ENCODE results near the gene SNCB. TPM values are rescaled to one million over a fixed set of nuclear protein-coding genes. Genes with fewer than 3 reads are reported as not detected.

SNCB gene
- total and polyA plus RNA-seq, 2 experiments from 2014 or later = 2.4 to 3.0 TPM

DNA sequence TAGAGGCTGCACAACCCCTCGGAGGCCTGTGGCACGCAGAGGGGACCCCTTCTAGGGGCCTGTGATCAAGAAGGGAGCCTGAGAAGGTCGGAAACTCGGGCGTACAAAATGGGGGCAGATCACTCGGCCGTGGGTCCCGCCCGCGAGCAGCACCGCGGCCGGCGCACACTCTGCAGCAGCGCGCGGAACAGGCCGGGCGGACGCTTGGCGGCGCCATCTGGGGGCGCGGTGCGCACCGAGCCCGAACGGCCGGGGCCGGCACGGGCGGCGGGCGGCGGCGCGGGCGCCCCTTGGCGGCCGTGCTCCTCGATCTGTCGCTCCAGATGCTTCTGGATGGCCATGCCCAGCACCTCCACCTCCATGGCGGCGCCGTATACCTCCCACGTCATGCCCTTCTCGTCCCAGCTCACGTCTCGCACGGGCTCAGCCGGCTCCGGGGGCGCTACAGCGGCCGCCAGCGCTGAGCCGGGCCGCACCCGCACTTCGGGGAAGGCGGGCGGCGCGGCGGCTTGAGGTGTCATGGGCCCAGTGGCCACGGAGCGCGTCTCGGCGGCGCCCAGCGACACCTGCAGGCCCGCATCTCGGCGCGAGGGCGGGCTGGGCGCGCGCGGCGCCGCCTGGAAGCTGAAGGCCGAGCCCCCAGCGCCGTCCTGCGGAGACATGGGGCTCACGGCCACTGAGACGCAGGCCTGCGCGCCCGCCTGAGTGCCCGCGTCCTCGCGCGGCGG lies 33.5 kb downstream of the SNCB start:
- Histone ChIP-seq H3K27ac (no peak overlapping the region), H3K36me3 (no peaks in the 10 kb centered on the region), H3K4me3 (no peak overlapping the region), H3K27me3 (no peaks in the 10 kb centered on the region), H3K9me3 (ENCODE audit: low read depth) (no peaks in the 10 kb centered on the region), H3K4me1 (ENCODE audit: low read depth) (no peaks in the 10 kb centered on the region)
- TF ChIP-seq, protein P1, sequence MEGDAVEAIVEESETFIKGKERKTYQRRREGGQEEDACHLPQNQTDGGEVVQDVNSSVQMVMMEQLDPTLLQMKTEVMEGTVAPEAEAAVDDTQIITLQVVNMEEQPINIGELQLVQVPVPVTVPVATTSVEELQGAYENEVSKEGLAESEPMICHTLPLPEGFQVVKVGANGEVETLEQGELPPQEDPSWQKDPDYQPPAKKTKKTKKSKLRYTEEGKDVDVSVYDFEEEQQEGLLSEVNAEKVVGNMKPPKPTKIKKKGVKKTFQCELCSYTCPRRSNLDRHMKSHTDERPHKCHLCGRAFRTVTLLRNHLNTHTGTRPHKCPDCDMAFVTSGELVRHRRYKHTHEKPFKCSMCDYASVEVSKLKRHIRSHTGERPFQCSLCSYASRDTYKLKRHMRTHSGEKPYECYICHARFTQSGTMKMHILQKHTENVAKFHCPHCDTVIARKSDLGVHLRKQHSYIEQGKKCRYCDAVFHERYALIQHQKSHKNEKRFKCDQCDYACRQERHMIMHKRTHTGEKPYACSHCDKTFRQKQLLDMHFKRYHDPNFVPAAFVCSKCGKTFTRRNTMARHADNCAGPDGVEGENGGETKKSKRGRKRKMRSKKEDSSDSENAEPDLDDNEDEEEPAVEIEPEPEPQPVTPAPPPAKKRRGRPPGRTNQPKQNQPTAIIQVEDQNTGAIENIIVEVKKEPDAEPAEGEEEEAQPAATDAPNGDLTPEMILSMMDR (IDR thresholded peaks at IDR 0.05; ENCODE audit: low read depth, low read length) = peak; percentile 21
- peak; percentile 52 to 56 for DNase-seq (ENCODE audit: low read depth in 1 of 2, low spot score in 1 of 2)

DNA sequence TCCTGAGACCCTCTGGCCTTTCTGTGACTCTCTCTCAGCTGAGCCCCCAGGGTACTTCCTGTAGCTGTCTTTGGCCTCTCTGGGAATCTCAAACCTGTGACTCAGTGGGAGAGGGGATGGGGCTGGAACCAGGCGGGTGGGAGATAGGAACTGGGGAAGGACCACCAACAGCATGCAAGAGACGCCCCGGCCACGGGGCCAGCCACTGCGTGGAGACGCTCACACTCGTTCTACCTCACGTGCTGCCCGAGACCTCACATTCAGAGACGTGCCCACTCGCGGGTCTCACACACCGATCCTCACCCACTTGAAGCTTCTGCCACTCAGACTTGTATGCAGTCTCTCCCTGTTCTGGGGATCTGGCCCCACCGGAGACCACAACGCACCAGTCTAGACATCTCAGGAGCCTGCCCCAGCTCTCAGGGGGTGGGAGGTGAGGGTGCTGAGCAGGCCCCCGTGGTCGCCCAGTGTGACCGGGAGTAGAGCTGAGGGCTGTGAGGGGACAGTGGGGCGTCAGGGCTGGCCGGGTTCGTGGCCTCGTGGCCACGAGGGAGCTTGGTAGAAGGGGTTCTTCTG lies 34.2 kb downstream of the SNCB start:
- Histone ChIP-seq H3K4me1 (ENCODE audit: low read depth) (no peaks in the 10 kb centered on the region), H3K36me3 (no peaks in the 10 kb centered on the region), H3K4me3 (no peak overlapping the region), H3K9me3 (ENCODE audit: low read depth) (no peaks in the 10 kb centered on the region), H3K27me3 (no peaks in the 10 kb centered on the region), H3K27ac (no peak overlapping the region)
- TF ChIP-seq, protein P1 (IDR thresholded peaks at IDR 0.05; ENCODE audit: low read depth, low read length) = no peak
- no peak for DNase-seq (ENCODE audit: low read depth in 1 of 2, low spot score in 1 of 2)

DNA sequence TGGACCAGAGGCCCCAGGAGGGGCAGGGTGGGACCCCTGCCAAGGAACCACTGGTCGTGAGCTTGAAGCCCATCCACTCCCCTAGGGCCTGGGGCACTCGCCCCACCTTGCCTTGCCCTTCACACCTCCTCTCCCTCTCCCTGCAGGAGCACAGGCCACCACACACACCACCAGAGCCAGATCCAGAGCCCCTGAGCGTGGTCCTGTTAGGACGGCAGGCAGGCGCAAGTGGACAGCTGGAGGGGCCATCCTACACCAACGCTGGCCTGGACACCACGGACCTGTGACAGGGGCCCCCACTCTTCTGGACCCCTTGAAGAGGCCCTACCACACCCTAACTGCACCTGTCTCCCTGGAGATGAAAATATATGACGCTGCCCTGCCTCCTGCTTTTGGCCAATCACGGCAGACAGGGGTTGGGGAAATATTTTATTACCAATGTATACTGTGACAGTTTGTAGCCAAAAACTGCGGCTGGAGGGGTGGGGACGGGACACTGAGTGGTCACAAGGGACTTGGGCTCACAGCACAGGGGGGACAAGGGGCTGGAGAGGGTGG lies 34.9 kb downstream of the SNCB start:
- TF ChIP-seq, protein P1 (IDR thresholded peaks at IDR 0.05; ENCODE audit: low read depth, low read length) = no peak
- no peak for DNase-seq (ENCODE audit: low read depth in 1 of 2, low spot score in 1 of 2)
- H3K9me3 ChIP-seq (ENCODE audit: low read depth) = no peaks in the 10 kb centered on the region
- H3K27ac ChIP-seq = no peak overlapping the region
- H3K36me3 ChIP-seq = no peaks in the 10 kb centered on the region
- no peaks in the 10 kb centered on the region for H3K27me3 ChIP-seq
- H3K4me3 ChIP-seq = no peak overlapping the region
- no peaks in the 10 kb centered on the region for H3K4me1 ChIP-seq (ENCODE audit: low read depth)

- Histone ChIP-seq H3K9me3 (ENCODE audit: low read depth) (no peaks in the 10 kb centered on the region), H3K36me3 (no peaks in the 10 kb centered on the region), H3K4me3 (no peak overlapping the region), H3K27me3 (no peaks in the 10 kb centered on the region), H3K27ac (no peak overlapping the region), H3K4me1 (ENCODE audit: low read depth) (no peaks in the 10 kb centered on the region)
- TF ChIP-seq, protein P1 (IDR thresholded peaks at IDR 0.05; ENCODE audit: low read depth, low read length) = no peak
- DNase-seq (ENCODE audit: low read depth in 1 of 2, low spot score in 1 of 2) = no peak
Observed at GRCh38 chr5:176594554-176594953, 35.8 kb downstream of the SNCB start.

GRCh38 chr5:176593273-176593869 lies 37.0 kb downstream of the SNCB start:
- H3K9me3 ChIP-seq (ENCODE audit: low read depth) = no peaks in the 10 kb centered on the region
- no peaks in the 10 kb centered on the region for H3K36me3 ChIP-seq
- DNase-seq (ENCODE audit: low read depth in 1 of 2, low spot score in 1 of 2) = no peak
- H3K27me3 ChIP-seq = no peaks in the 10 kb centered on the region
- TF ChIP-seq, protein P1 (IDR thresholded peaks at IDR 0.05; ENCODE audit: low read depth, low read length) = no peak
- H3K27ac ChIP-seq = no peak overlapping the region
- H3K4me3 ChIP-seq = no peak overlapping the region
- no peaks in the 10 kb centered on the region for H3K4me1 ChIP-seq (ENCODE audit: low read depth)
